ENCODE measurements around the gene DLG3. TPM values are rescaled to one million over a fixed set of nuclear protein-coding genes. Genes with fewer than 3 reads are reported as not detected.

DLG3 gene
- total and polyA plus RNA-seq, 2 of the 8 experiments (the other 6 are each of a cell fraction or from before 2014, with no cell fraction given): 29.2 to 63.8 TPM

- Histone ChIP-seq H3K23me2 (ENCODE audit: low read depth, low read length) (peaks cover 1% of the 10 kb centered on the region), H2BK20ac (ENCODE audit: low read length) (no peak overlapping the region), H2AFZ (ENCODE audit: low read length) (no peak overlapping the region), H2BK15ac (ENCODE audit: low read length) (no peak overlapping the region), H3K9ac (replicated peaks in 1 of 4; ENCODE audit: extremely low read depth in 1 of 4, low read depth in 3 of 4, low read length in 3 of 4) (peak overlapping the region in 2 of 4 experiments; percentile 8 to 30; a peak in 2 of 7 replicates), H3K4ac (replicated peaks; ENCODE audit: insufficient read length, low read depth, low read length) (no peak overlapping the region), H3K4me1 (replicated peaks in 1 of 4; ENCODE audit: control insufficient read depth in 3 of 4, insufficient read depth in 4 of 4, low read length in 3 of 4) (peaks cover 7 to 34% (median 24%) of the 10 kb centered on the region in 4 experiments; a peak in 6 of 7 replicates), H3K27ac (ENCODE audit: low read depth, low read length) (peak overlapping the region; percentile 25; the same call in 1 of the 2 replicates), H3K56ac (replicated peaks; ENCODE audit: insufficient read length, low read depth, low read length) (no peak overlapping the region), H4K8ac (ENCODE audit: extremely low read depth, insufficient read depth, low read length) (no peak overlapping the region), H2BK5ac (ENCODE audit: low read depth, low read length) (no peak overlapping the region; the same call in 1 of the 2 replicates), H2BK120ac (replicated peaks; ENCODE audit: low read depth, low read length) (no peak overlapping the region), H3K36me3 (ENCODE audit: control insufficient read depth in 2 of 4, insufficient read depth in 4 of 4, low read length in 3 of 4) (peaks cover 0 to 17% (median 4%) of the 10 kb centered on the region in 4 experiments; a peak in 2 of 8 replicates), H3K27me3 (replicated peaks in 1 of 4; ENCODE audit: control insufficient read depth in 3 of 4, extremely low read depth in 1 of 4, insufficient read depth in 3 of 4, low read length in 3 of 4) (no peaks in the 10 kb centered on the region), H3K4me2 (ENCODE audit: insufficient read depth in 1 of 2, low read depth in 2 of 2, low read length in 2 of 2) (peak overlapping the region; percentile 65 to 88), H4K20me1 (replicated peaks in 1 of 2; ENCODE audit: control insufficient read depth in 1 of 2, insufficient read depth in 2 of 2, low read length in 2 of 2) (peaks cover 4 to 23% of the 10 kb centered on the region in 2 experiments), H3K18ac (ENCODE audit: extremely low read depth, low read length) (no peak overlapping the region; the same call in none of the 2 replicates), H2AK5ac (ENCODE audit: low read depth, low read length) (no peak overlapping the region), H3K79me1 (ENCODE audit: low read depth, low read length) (no peaks in the 10 kb centered on the region; the same call in none of the 2 replicates), H4K91ac (replicated peaks; ENCODE audit: insufficient read length, low read length) (no peak overlapping the region), H3K79me2 (ENCODE audit: control insufficient read depth in 1 of 2, insufficient read depth in 2 of 2, low read length in 2 of 2) (peaks cover 0 to 70% of the 10 kb centered on the region in 2 experiments; a peak in 2 of 4 replicates), H3K4me3 (ENCODE audit: extremely low read depth in 1 of 4, insufficient read depth in 2 of 4, low read depth in 3 of 4, low read length in 4 of 4) (peak overlapping the region in 3 of 4 experiments; percentile 12 to 40 (median 14); a peak in 6 of 8 replicates), H3K23ac (ENCODE audit: insufficient read length) (no peak overlapping the region), H3K14ac (ENCODE audit: insufficient read length) (no peak overlapping the region), H3K9me3 (ENCODE audit: insufficient read depth in 2 of 2, low read depth in 1 of 2, low read length in 1 of 2) (no peaks in the 10 kb centered on the region), H2BK12ac (ENCODE audit: low read depth, low read length) (no peak overlapping the region), H4K5ac (ENCODE audit: insufficient read length, low read depth, low read length) (peak overlapping the region; percentile 21)
- DNase-seq (ENCODE audit: low read depth in 1 of 2, low spot score in 2 of 2): peak in 1 of 2 experiments; percentile 36
- ChIA-PET POLR2A (ENCODE audit: partially characterized antibody) (interaction anchor here (0.6 to 5.3 kb wide), 3 partner anchors 21 to 301 kb away, joined by 3 to 29 read pairs (median 4); no protein-coding TSS in a partner anchor), CTCF (ENCODE audit: partially characterized antibody) (interaction anchor here (1.1 kb wide), 1 partner anchor 9 kb away, joined by 4 read pairs; no protein-coding TSS in a partner anchor)
- no peak for FAIRE-seq
- 12% methylated on average over 13 of the region's 13 CpGs; no CpG with 5 or more reads in 1 of the 2 experiments for WGBS, 2 experiments (ENCODE audit: extremely low coverage in 1 of 2, insufficient coverage in 1 of 2, insufficient read length in 1 of 2, insufficient replicate concordance in 2 of 2, low coverage in 1 of 2, low lambda C conversion rate in 2 of 2, missing lambda C conversion rate in 1 of 2)
- TF ChIP-seq MAFK (IDR thresholded peaks at IDR 0.05; ENCODE audit: low read depth, low read length) (no peak), NANOG (IDR thresholded peaks at IDR 0.05; ENCODE audit: insufficient read depth, low read depth, low read length, poor library complexity, severe bottlenecking) (peak; percentile 47), JUND (IDR thresholded peaks at IDR 0.05; ENCODE audit: low read length) (0 out of 2 replicates have a peak, but pooled peaks have one; percentile 13), SIN3A (conservative IDR thresholded peaks at IDR 0.05 in 1 of 2, IDR thresholded peaks at IDR 0.05 in 1 of 2; ENCODE audit: low read depth in 1 of 2, low read length in 2 of 2) (no peak)
These were observed 32.5 kb downstream of the DLG3 start for GRCh38 chrX:70476934-70477733.
